HepG2 (cell line): Measurements from ENCODE around the gene GAS2. TPM values are rescaled to one million over a fixed set of nuclear protein-coding genes. Genes with fewer than 3 reads are reported as not detected.

ENCODE experiments used
- ATF7 ChIP-seq, 2 experiments: fragments of 450-650 bp in 1 of 2; sonication (generic) in 1 of 2; formaldehyde crosslinking in 1 of 2; IDR thresholded peaks; 2 replicates each; pipeline versions ENCODE4 v1.4.0 to v1.6.1; 2016 to 2020; ENCODE audit warnings: antibody characterized with exemption in 1 of 2, mild to moderate bottlenecking in 1 of 2, missing genetic modification reagents in 1 of 2
- CAMTA2 ChIP-seq: sonication (generic); formaldehyde crosslinking; IDR thresholded peaks from 2 replicates; pipeline ENCODE4 v1.4.0; 2020; ENCODE audit warnings: mild to moderate bottlenecking, missing genetic modification reagents, borderline replicate concordance
- CCDC6 ChIP-seq: sonication (generic); formaldehyde crosslinking; IDR thresholded peaks from 2 replicates; pipeline ENCODE4 v1.8.1; 2022; ENCODE audit warnings: mild to moderate bottlenecking, missing genetic modification reagents, moderate library complexity
- CREM ChIP-seq, 2 experiments: sonication (generic) in 1 of 2; formaldehyde crosslinking in 1 of 2; IDR thresholded peaks; 2 replicates each; pipeline versions ENCODE4 v1.4.0 to v1.6.1; 2016 to 2020; ENCODE audit warnings: antibody characterized with exemption in 1 of 2, mild to moderate bottlenecking in 1 of 2, missing genetic modification reagents in 1 of 2
- HMGA1 ChIP-seq: sonication (generic); formaldehyde crosslinking; conservative IDR thresholded peaks from 2 replicates; pipeline ENCODE4 v1.4.0; 2020; ENCODE audit warnings: missing genetic modification reagents
- JDP2 ChIP-seq: sonication (generic); formaldehyde crosslinking; IDR thresholded peaks from 2 replicates; pipeline ENCODE4 v1.8.1; 2022; ENCODE audit warnings: missing genetic modification reagents, borderline replicate concordance
- MIXL1 ChIP-seq: IDR thresholded peaks from 2 replicates; pipeline ENCODE4 v1.6.1; 2016
- POLR2A ChIP-seq, 2 experiments: IDR thresholded peaks; 2 replicates each; pipeline ENCODE4 v1.6.1; 2011; ENCODE audit warnings: low read depth in 2 of 2, low read length in 2 of 2, mild to moderate bottlenecking in 1 of 2, moderate library complexity in 1 of 2; ENCODE audit not compliant: insufficient read depth in 1 of 2
- REL ChIP-seq: sonication (generic); formaldehyde crosslinking; conservative IDR thresholded peaks from 2 replicates; pipeline ENCODE4 v1.8.0; 2022; ENCODE audit warnings: mild to moderate bottlenecking, missing genetic modification reagents, moderate library complexity
- SNAI1 ChIP-seq: sonication (generic); formaldehyde crosslinking; IDR thresholded peaks from 2 replicates; pipeline ENCODE4 v1.5.0; 2020; ENCODE audit warnings: mild to moderate bottlenecking, missing genetic modification reagents, borderline replicate concordance
- SP140L ChIP-seq: sonication (generic); formaldehyde crosslinking; IDR thresholded peaks from 2 replicates; pipeline ENCODE4 v1.4.0; 2020; ENCODE audit warnings: missing genetic modification reagents, borderline replicate concordance
- STAT5B ChIP-seq: sonication (generic); formaldehyde crosslinking; IDR thresholded peaks from 2 replicates; pipeline ENCODE4 v1.4.0; 2020; ENCODE audit warnings: missing genetic modification reagents
- TEAD2 ChIP-seq: sonication (generic); formaldehyde crosslinking; IDR thresholded peaks from 2 replicates; pipeline ENCODE4 v1.9.0; 2021; ENCODE audit warnings: missing genetic modification reagents
- TEAD3 ChIP-seq: optimal IDR thresholded peaks from 2 replicates; pipeline ENCODE3; 2016; ENCODE audit warnings: borderline replicate concordance
- ZNF839 ChIP-seq: sonication (generic); formaldehyde crosslinking; IDR thresholded peaks from 2 replicates; pipeline ENCODE4 v1.4.0; 2020; ENCODE audit warnings: missing genetic modification reagents, mild to moderate bottlenecking, borderline replicate concordance
- polyA plus RNA-seq, 8 experiments: library from polyadenylated mRNA; depleted of rRNA in 3 of 8; stranded (reverse) in 7 of 8; unstranded in 1 of 8; fragments of >200 nt; fragmentation: Illumina TruSeq in 4 of 8; extraction: Trizol in 4 of 8; gene quantifications; 2 replicates each; pipeline versions ENCODE4 v1.2.1 to v1.2.3, GENCODE V29; 2011 to 2016; ENCODE audit warnings: low read depth in 4 of 8, missing spikeins in 1 of 8, mixed read lengths in 1 of 8; ENCODE audit not compliant: insufficient read depth in 1 of 8
- total RNA-seq, 5 experiments: library from RNA; depleted of rRNA; stranded (reverse); fragments of >200 nt; fragmentation: Illumina TruSeq; extraction: Trizol; gene quantifications; 2 replicates each; pipeline ENCODE4 v1.2.3, GENCODE V29; 2016; ENCODE audit warnings: low read depth in 1 of 5
- TF ChIP-seq, protein P1 (sequence below): sonication (generic); formaldehyde crosslinking; IDR thresholded peaks from 2 replicates; pipeline ENCODE4 v1.4.0; 2020; ENCODE audit warnings: missing genetic modification reagents
- TF ChIP-seq, protein P2 (sequence below), 2 experiments: sonication (generic) in 1 of 2; formaldehyde crosslinking in 1 of 2; IDR thresholded peaks; 2 replicates each; pipeline versions ENCODE4 v1.4.0 to v1.6.1; 2016 to 2020; ENCODE audit warnings: borderline replicate concordance in 1 of 2, low read depth in 1 of 2, mild to moderate bottlenecking in 1 of 2, missing genetic modification reagents in 1 of 2
- TF ChIP-seq, protein P3 (sequence below): sonication (generic); formaldehyde crosslinking; IDR thresholded peaks from 2 replicates; pipeline ENCODE4 v1.4.0; 2020; ENCODE audit warnings: mild to moderate bottlenecking, low read depth, missing genetic modification reagents
- TF ChIP-seq, protein P4 (sequence below): sonication (generic); formaldehyde crosslinking; IDR thresholded peaks from 2 replicates; pipeline ENCODE4 v1.8.0; 2022; ENCODE audit warnings: low read depth, missing genetic modification reagents
- TF ChIP-seq, protein P5 (sequence below): sonication (generic); formaldehyde crosslinking; IDR thresholded peaks from 2 replicates; pipeline ENCODE4 v1.8.0; 2022; ENCODE audit warnings: mild to moderate bottlenecking, missing genetic modification reagents, moderate library complexity

GAS2 gene
- total and polyA plus RNA-seq, 2 of the 13 experiments (the other 11 are each of a cell fraction or from before 2014, with no cell fraction given) = 26.0 to 85.1 TPM

DNA sequence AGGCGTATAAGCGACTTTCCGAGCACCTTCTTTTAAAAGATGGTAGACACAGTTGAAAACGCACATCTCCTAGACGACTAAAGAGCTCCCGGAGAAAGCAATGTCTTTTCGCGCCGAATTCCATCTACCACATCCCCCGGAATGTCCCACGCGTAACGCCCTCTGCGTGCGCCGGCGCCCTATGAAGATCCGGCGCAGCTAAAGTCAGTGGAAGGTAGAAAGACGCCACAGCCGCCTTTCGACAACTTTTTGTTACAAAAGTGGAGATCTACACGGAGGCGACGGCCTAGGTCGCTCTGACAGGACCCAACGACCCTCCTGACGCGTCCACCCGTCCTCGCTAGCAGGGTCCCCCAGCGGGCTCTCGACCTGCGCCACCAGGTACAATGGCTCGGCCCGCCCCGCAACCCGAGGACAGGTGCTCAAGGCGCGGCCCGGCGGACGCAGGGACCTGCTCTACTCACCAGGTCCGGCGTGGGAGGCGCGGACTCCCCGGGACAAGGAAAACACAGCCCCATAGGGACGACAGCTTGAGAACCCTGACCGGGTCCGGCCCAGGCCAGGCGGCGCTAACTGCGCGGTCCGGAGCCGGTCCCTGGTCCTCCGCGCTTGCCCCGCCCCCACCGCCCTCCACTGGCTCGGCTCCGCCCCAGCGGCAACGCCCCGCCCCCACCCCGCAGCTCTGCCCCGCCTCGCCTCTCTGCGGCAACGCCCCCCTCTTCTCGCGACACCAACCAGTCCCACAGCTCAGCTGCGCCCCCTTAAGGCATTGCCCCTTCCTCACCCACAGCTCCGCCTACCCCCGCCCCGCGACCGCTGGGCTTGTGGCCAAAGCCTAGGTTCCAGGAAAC, 163.0 kb downstream of the GAS2 start, which contains the start of gene SVIP (continued):
- TF ChIP-seq HMGA1 = no peak
- 0 out of 2 replicates have a peak, but pooled peaks have one; percentile 31 for TF ChIP-seq REL (CRISPR knock-in tag)
- TF ChIP-seq TEAD3 = peak; percentile 63
- TF ChIP-seq ATF7 (IDR thresholded peaks at IDR 0.05) = no peak
- TF ChIP-seq ATF7 (CRISPR knock-in tag; IDR thresholded peaks at IDR 0.05) = peak; percentile 27; the same call in 1 of the 2 replicates
- TF ChIP-seq STAT5B = no peak
- no peak for TF ChIP-seq TEAD2
- TF ChIP-seq, protein P1, sequence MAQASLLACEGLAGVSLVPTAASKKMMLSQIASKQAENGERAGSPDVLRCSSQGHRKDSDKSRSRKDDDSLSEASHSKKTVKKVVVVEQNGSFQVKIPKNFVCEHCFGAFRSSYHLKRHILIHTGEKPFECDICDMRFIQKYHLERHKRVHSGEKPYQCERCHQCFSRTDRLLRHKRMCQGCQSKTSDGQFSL (CRISPR knock-in tag) = 0 out of 2 replicates have a peak, but pooled peaks have one; percentile 23
- no peak; the same call in 1 of the 2 replicates for TF ChIP-seq CCDC6
- TF ChIP-seq, protein P2, sequence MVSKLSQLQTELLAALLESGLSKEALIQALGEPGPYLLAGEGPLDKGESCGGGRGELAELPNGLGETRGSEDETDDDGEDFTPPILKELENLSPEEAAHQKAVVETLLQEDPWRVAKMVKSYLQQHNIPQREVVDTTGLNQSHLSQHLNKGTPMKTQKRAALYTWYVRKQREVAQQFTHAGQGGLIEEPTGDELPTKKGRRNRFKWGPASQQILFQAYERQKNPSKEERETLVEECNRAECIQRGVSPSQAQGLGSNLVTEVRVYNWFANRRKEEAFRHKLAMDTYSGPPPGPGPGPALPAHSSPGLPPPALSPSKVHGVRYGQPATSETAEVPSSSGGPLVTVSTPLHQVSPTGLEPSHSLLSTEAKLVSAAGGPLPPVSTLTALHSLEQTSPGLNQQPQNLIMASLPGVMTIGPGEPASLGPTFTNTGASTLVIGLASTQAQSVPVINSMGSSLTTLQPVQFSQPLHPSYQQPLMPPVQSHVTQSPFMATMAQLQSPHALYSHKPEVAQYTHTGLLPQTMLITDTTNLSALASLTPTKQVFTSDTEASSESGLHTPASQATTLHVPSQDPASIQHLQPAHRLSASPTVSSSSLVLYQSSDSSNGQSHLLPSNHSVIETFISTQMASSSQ (IDR thresholded peaks at IDR 0.05; ENCODE audit: low read depth) = no peak
- TF ChIP-seq, protein P2 (CRISPR knock-in tag; IDR thresholded peaks at IDR 0.05; ENCODE audit: borderline replicate concordance) = no peak
- no peak for TF ChIP-seq SP140L
- no peak for TF ChIP-seq MIXL1 (CRISPR knock-in tag)
- TF ChIP-seq ZNF839 (CRISPR knock-in tag) = no peak
- TF ChIP-seq, protein P3, sequence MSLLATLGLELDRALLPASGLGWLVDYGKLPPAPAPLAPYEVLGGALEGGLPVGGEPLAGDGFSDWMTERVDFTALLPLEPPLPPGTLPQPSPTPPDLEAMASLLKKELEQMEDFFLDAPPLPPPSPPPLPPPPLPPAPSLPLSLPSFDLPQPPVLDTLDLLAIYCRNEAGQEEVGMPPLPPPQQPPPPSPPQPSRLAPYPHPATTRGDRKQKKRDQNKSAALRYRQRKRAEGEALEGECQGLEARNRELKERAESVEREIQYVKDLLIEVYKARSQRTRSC (CRISPR knock-in tag) = no peak
- no peak for TF ChIP-seq JDP2 (CRISPR knock-in tag)
- TF ChIP-seq CREM (IDR thresholded peaks at IDR 0.05) = no peak
- no peak for TF ChIP-seq CREM (CRISPR knock-in tag; IDR thresholded peaks at IDR 0.05)
- TF ChIP-seq SNAI1 (CRISPR knock-in tag) = peak; percentile 74; the same call in 1 of the 2 replicates
- TF ChIP-seq, protein P4, sequence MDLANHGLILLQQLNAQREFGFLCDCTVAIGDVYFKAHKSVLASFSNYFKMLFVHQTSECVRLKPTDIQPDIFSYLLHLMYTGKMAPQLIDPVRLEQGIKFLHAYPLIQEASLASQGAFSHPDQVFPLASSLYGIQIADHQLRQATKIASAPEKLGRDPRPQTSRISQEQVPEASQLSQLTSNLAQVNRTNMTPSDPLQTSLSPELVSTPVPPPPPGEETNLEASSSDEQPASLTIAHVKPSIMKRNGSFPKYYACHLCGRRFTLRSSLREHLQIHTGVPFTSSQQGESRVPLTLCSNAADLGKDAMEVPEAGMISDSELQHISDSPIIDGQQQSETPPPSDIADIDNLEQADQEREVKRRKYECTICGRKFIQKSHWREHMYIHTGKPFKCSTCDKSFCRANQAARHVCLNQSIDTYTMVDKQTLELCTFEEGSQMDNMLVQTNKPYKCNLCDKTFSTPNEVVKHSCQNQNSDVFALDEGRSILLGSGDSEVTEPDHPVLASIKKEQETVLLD (CRISPR knock-in tag) = peak; percentile 53; the same call in 1 of the 2 replicates
- TF ChIP-seq, protein P5, sequence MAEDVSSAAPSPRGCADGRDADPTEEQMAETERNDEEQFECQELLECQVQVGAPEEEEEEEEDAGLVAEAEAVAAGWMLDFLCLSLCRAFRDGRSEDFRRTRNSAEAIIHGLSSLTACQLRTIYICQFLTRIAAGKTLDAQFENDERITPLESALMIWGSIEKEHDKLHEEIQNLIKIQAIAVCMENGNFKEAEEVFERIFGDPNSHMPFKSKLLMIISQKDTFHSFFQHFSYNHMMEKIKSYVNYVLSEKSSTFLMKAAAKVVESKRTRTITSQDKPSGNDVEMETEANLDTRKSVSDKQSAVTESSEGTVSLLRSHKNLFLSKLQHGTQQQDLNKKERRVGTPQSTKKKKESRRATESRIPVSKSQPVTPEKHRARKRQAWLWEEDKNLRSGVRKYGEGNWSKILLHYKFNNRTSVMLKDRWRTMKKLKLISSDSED (CRISPR knock-in tag) = no peak
- peak; percentile 84 for TF ChIP-seq POLR2A (IDR thresholded peaks at IDR 0.05; ENCODE audit: insufficient read depth in 1 of 2, low read depth in 2 of 2, low read length in 2 of 2)
- 0 out of 2 replicates have a peak, but pooled peaks have one; percentile 30 for TF ChIP-seq CAMTA2 (CRISPR knock-in tag)
